H9 (cell line): ENCODE results near the gene MEDAG. TPM values are rescaled to one million over a fixed set of nuclear protein-coding genes. Genes with fewer than 3 reads are reported as not detected.

Source experiments
- DNase-seq: peaks from one replicate; pipeline ENCODE4 v3.0.0-alpha.2; 2017
- H2AFZ ChIP-seq: one replicate; pipeline ENCODE4 v1.6.1; 2013; ENCODE audit warnings: mild to moderate bottlenecking, low read length, control low read depth, moderate library complexity
- H2AK5ac ChIP-seq: 2 replicates; pipeline ENCODE4 v1.6.1; 2013; ENCODE audit warnings: low read length, control low read depth, mixed read lengths; ENCODE audit not compliant: insufficient read length
- H2BK120ac ChIP-seq: one replicate; pipeline ENCODE4 v1.6.1; 2013; ENCODE audit warnings: low read depth, mild to moderate bottlenecking, low read length, control low read depth, inconsistent platforms; ENCODE audit not compliant: poor library complexity, severe bottlenecking
- H2BK12ac ChIP-seq: 2 replicates; pipeline ENCODE4 v1.6.1; 2013; ENCODE audit warnings: low read length, control low read depth, mixed read lengths, low read depth; ENCODE audit not compliant: insufficient read length
- H2BK15ac ChIP-seq: 2 replicates; pipeline ENCODE4 v1.6.1; 2013; ENCODE audit warnings: low read depth, low read length, control low read depth
- H2BK20ac ChIP-seq: one replicate; pipeline ENCODE4 v1.6.1; 2013; ENCODE audit warnings: low read depth, mild to moderate bottlenecking, low read length, control low read depth, inconsistent platforms; ENCODE audit not compliant: poor library complexity, severe bottlenecking
- H2BK5ac ChIP-seq: 2 replicates; pipeline ENCODE4 v1.6.1; 2013; ENCODE audit warnings: low read length, control low read depth, mixed read lengths; ENCODE audit not compliant: insufficient read length
- H3K14ac ChIP-seq: 2 replicates; pipeline ENCODE4 v1.6.1; 2013; ENCODE audit warnings: low read length, control low read depth; ENCODE audit not compliant: insufficient read depth
- H3K18ac ChIP-seq: 2 replicates; pipeline ENCODE4 v1.6.1; 2013; ENCODE audit warnings: low read depth, mild to moderate bottlenecking, mixed read lengths, low read length, control low read depth; ENCODE audit not compliant: insufficient read length
- H3K23ac ChIP-seq: 2 replicates; pipeline ENCODE4 v1.6.1; 2013; ENCODE audit warnings: low read length, control low read depth, mixed read lengths, low read depth; ENCODE audit not compliant: insufficient read length
- H3K23me2 ChIP-seq: 2 replicates; pipeline ENCODE4 v1.6.1; 2013; ENCODE audit warnings: low read depth, mild to moderate bottlenecking, mixed read lengths, low read length, control low read depth; ENCODE audit not compliant: insufficient read length, poor library complexity, severe bottlenecking
- H3K27ac ChIP-seq: 2 replicates; pipeline ENCODE4 v1.5.1; 2013; ENCODE audit warnings: low read length, control low read depth, mixed read lengths, low read depth; ENCODE audit not compliant: insufficient read length
- H3K27me3 ChIP-seq: 2 replicates; pipeline ENCODE4 v1.6.1; 2013; ENCODE audit warnings: low read length, control low read depth, inconsistent platforms; ENCODE audit not compliant: insufficient read depth
- H3K4ac ChIP-seq: 2 replicates; pipeline ENCODE4 v1.6.1; 2013; ENCODE audit warnings: low read depth, mild to moderate bottlenecking, control low read depth, inconsistent platforms, low read length, moderate library complexity
- H3K4me1 ChIP-seq: 2 replicates; pipeline ENCODE4 v1.6.1; 2013; ENCODE audit warnings: low read length, control low read depth, inconsistent platforms; ENCODE audit not compliant: insufficient read depth
- H3K4me2 ChIP-seq: 2 replicates; pipeline ENCODE4 v1.6.1; 2013; ENCODE audit warnings: low read length, control low read depth, mixed read lengths; ENCODE audit not compliant: insufficient read length, insufficient read depth
- H3K56ac ChIP-seq: 2 replicates; pipeline ENCODE4 v1.6.1; 2013; ENCODE audit warnings: low read depth, mild to moderate bottlenecking, mixed read lengths, low read length, control low read depth; ENCODE audit not compliant: insufficient read length
- H3K79me1 ChIP-seq: 2 replicates; pipeline ENCODE4 v1.6.1; 2013; ENCODE audit warnings: low read depth, mild to moderate bottlenecking, moderate library complexity, low read length, control low read depth, inconsistent platforms; ENCODE audit not compliant: insufficient read depth, poor library complexity, severe bottlenecking
- H3K79me2 ChIP-seq: 2 replicates; pipeline ENCODE4 v1.6.1; 2013; ENCODE audit warnings: low read length, control low read depth, inconsistent platforms; ENCODE audit not compliant: insufficient read depth
- H3K9ac ChIP-seq: 2 replicates; pipeline ENCODE4 v1.6.1; 2013; ENCODE audit warnings: low read length, control low read depth, mixed read lengths; ENCODE audit not compliant: insufficient read length; ENCODE audit errors: extremely low read depth
- H3K9me3 ChIP-seq: one replicate; pipeline ENCODE4 v1.6.1; 2013; ENCODE audit warnings: low read depth, low read length, inconsistent platforms; ENCODE audit not compliant: control insufficient read depth
- H3T11ph ChIP-seq: one replicate; pipeline ENCODE4 v1.6.1; 2013; ENCODE audit warnings: mild to moderate bottlenecking, low read length, control low read depth, inconsistent platforms
- H4K20me1 ChIP-seq: one replicate; pipeline ENCODE4 v1.6.1; 2013; ENCODE audit not compliant: control insufficient read depth, insufficient read length, insufficient read depth
- H4K5ac ChIP-seq: 2 replicates; pipeline ENCODE4 v1.6.1; 2013; ENCODE audit warnings: low read depth, mild to moderate bottlenecking, mixed read lengths, low read length, control low read depth; ENCODE audit not compliant: insufficient read length
- H4K8ac ChIP-seq: replicated peaks from 2 replicates; pipeline ENCODE4 v1.6.1; 2013; ENCODE audit warnings: low read length, control low read depth, mixed read lengths, low read depth; ENCODE audit not compliant: insufficient read length
- H4K91ac ChIP-seq: 2 replicates; pipeline ENCODE4 v1.6.1; 2013; ENCODE audit warnings: low read depth, mild to moderate bottlenecking, moderate library complexity, mixed read lengths, low read length, control low read depth; ENCODE audit not compliant: insufficient read length
- H3K27ac Mint-ChIP-seq, 3 experiments: 2 replicates in 2 of 3; 3 replicates in 1 of 3; pipeline ENCODE4 v1.8.0; 2020 to 2021; ENCODE audit warnings: mixed read lengths in 3 of 3, mild to moderate bottlenecking in 1 of 3, moderate library complexity in 1 of 3
- H3K27me3 Mint-ChIP-seq: 2 replicates; pipeline ENCODE4 v1.8.0; 2021; ENCODE audit warnings: low read depth, mild to moderate bottlenecking, moderate library complexity, mixed read lengths
- H3K36me3 Mint-ChIP-seq, 3 experiments: 2 replicates in 2 of 3; 3 replicates in 1 of 3; pipeline ENCODE4 v1.8.0; 2020 to 2021; ENCODE audit warnings: low read depth in 3 of 3, mixed read lengths in 3 of 3; ENCODE audit not compliant: insufficient read depth in 1 of 3
- H3K4me1 Mint-ChIP-seq, 2 experiments: 2 replicates each; pipeline ENCODE4 v1.8.0; 2020; ENCODE audit warnings: mixed read lengths in 2 of 2
- H3K4me3 Mint-ChIP-seq, 2 experiments: 2 replicates in 1 of 2; 3 replicates in 1 of 2; pipeline ENCODE4 v1.8.0; 2020 to 2021; ENCODE audit warnings: mild to moderate bottlenecking in 2 of 2, mixed read lengths in 2 of 2, moderate library complexity in 1 of 2
- H3K9me3 Mint-ChIP-seq, 2 experiments: 2 replicates in 1 of 2; 3 replicates in 1 of 2; pipeline ENCODE4 v1.8.0; 2020; ENCODE audit warnings: mild to moderate bottlenecking in 2 of 2, mixed read lengths in 2 of 2, moderate library complexity in 1 of 2
- WGBS: extraction: QIAGEN DNeasy Blood & Tissue Kit; methylation state at CpG from one replicate; pipeline ENCODE4 v1.1.7; 2013; ENCODE audit warnings: missing lambda C conversion rate, low lambda C conversion rate, mixed read lengths; ENCODE audit not compliant: insufficient read length; ENCODE audit errors: extremely low coverage; 5-methylcytosine and 5-hydroxymethylcytosine counted together
- total RNA-seq: library from RNA; stranded (reverse); gene quantifications from 2 replicates; pipeline ENCODE4 v1.2.1, GENCODE V29; 2021
- TF ChIP-seq, protein P1 (sequence below): fragments of 200-600 bp; sonication (generic); conservative IDR thresholded peaks from 3 replicates; pipeline ENCODE4 v1.8.0; 2021; ENCODE audit warnings: antibody characterized with exemption, mild to moderate bottlenecking

MEDAG gene
- total RNA-seq, 1 experiment from 2014 or later = 0.87 TPM

DNA sequence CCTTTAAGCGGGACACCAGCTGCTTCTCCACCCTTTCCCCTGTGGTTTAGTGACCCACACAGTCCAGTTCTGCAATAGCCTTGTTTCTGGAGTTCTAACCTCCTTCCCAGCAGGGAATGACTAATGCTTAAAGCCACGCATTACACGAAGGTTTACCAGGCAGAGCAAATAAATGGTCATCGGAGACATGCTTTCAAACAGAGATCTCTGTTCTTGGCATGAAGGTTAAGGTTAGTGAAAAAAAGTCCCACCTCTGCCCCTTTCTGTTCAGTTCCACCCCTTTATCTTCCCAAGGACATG lies 25.3 kb upstream of the MEDAG start:
- Mint-ChIP-seq H3K27ac (no peak overlapping the region), H3K36me3 (peaks cover 16 to 33% (median 20%) of the 10 kb centered on the region in 3 experiments), H3K4me1 (peaks cover 16 to 23% of the 10 kb centered on the region in 2 experiments), H3K27me3 (no peaks in the 10 kb centered on the region; the same call in 1 of the 2 replicates), H3K4me3 (no peak overlapping the region), H3K9me3 (peaks cover 8 to 10% of the 10 kb centered on the region in 2 experiments; a peak in 4 of 5 replicates)
- Histone ChIP-seq H4K5ac (no peak overlapping the region), H2AK5ac (no peak overlapping the region), H2BK120ac (no peak overlapping the region), H2BK5ac (no peak overlapping the region), H3K14ac (no peak overlapping the region), H3K9me3 (no peaks in the 10 kb centered on the region), H4K8ac (no peak overlapping the region), H3K4me2 (no peak overlapping the region), H3K23me2 (no peaks in the 10 kb centered on the region), H3K18ac (no peak overlapping the region), H4K91ac (no peak overlapping the region), H2AFZ (no peak overlapping the region), H3K4me1 (no peaks in the 10 kb centered on the region), H3K4ac (no peak overlapping the region), H3K23ac (no peak overlapping the region), H3K27ac (no peak overlapping the region), H3K56ac (no peak overlapping the region), H3K9ac (no peak overlapping the region), H3T11ph (no peak overlapping the region), H3K79me1 (no peaks in the 10 kb centered on the region), H2BK12ac (no peak overlapping the region), H2BK15ac (no peak overlapping the region), H2BK20ac (no peak overlapping the region), H4K20me1 (no peaks in the 10 kb centered on the region), H3K79me2 (no peaks in the 10 kb centered on the region), H3K27me3 (no peaks in the 10 kb centered on the region)
- TF ChIP-seq, protein P1, sequence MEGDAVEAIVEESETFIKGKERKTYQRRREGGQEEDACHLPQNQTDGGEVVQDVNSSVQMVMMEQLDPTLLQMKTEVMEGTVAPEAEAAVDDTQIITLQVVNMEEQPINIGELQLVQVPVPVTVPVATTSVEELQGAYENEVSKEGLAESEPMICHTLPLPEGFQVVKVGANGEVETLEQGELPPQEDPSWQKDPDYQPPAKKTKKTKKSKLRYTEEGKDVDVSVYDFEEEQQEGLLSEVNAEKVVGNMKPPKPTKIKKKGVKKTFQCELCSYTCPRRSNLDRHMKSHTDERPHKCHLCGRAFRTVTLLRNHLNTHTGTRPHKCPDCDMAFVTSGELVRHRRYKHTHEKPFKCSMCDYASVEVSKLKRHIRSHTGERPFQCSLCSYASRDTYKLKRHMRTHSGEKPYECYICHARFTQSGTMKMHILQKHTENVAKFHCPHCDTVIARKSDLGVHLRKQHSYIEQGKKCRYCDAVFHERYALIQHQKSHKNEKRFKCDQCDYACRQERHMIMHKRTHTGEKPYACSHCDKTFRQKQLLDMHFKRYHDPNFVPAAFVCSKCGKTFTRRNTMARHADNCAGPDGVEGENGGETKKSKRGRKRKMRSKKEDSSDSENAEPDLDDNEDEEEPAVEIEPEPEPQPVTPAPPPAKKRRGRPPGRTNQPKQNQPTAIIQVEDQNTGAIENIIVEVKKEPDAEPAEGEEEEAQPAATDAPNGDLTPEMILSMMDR = no peak
- DNase-seq = no peak
- no CpG with 5 or more reads among the region's 4 CpGs for WGBS
